IMR-90 (cell line): ENCODE data around the gene TMEM223.

Source experiments
- POLR2A ChIP-seq: IDR thresholded peaks from 2 replicates; pipeline ENCODE4 v1.6.1; 2012; ENCODE audit warnings: mild to moderate bottlenecking, low read depth, low read length
- RFX5 ChIP-seq: IDR thresholded peaks from 2 replicates; pipeline ENCODE4 v1.8.0; 2012; ENCODE audit warnings: low read depth, mild to moderate bottlenecking, low read length, moderate library complexity
- SMC3 ChIP-seq: fragments of 150-350 bp; IDR thresholded peaks from 2 replicates; pipeline ENCODE4 v1.6.1; 2016; ENCODE audit warnings: low read depth, mild to moderate bottlenecking, antibody characterized with exemption, low read length, moderate library complexity
- TF ChIP-seq, protein P1 (sequence below): conservative IDR thresholded peaks from 2 replicates; pipeline ENCODE4 v1.5.1; 2012; ENCODE audit warnings: mild to moderate bottlenecking, low read depth, low read length, improper control_type of control experiment

DNA sequence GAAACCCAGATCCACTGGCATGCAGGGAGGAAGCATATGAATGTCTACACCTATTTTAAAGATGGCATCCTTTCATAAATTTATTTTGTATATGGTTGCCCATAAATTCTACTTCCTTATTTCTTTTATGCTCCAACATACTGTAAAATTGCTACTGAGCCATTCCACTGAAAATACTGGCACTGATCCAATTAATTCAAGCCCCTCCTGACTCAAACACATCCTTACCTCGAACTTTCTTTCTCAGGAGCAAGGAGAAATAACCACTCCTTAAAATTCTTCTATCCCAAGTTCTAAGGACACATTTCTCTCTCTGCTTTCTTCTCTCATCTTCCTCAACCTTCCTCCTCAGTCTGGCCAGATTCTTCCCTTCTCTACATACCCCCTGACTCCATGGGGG lies 18.9 kb upstream of the TMEM223 start:
- TF ChIP-seq, protein P1, sequence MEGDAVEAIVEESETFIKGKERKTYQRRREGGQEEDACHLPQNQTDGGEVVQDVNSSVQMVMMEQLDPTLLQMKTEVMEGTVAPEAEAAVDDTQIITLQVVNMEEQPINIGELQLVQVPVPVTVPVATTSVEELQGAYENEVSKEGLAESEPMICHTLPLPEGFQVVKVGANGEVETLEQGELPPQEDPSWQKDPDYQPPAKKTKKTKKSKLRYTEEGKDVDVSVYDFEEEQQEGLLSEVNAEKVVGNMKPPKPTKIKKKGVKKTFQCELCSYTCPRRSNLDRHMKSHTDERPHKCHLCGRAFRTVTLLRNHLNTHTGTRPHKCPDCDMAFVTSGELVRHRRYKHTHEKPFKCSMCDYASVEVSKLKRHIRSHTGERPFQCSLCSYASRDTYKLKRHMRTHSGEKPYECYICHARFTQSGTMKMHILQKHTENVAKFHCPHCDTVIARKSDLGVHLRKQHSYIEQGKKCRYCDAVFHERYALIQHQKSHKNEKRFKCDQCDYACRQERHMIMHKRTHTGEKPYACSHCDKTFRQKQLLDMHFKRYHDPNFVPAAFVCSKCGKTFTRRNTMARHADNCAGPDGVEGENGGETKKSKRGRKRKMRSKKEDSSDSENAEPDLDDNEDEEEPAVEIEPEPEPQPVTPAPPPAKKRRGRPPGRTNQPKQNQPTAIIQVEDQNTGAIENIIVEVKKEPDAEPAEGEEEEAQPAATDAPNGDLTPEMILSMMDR: no peak
- TF ChIP-seq POLR2A: no peak; the same call in 1 of the 2 replicates
- no peak for TF ChIP-seq RFX5
- TF ChIP-seq SMC3: no peak
